ENCODE data around the gene RTF2.

DNA sequence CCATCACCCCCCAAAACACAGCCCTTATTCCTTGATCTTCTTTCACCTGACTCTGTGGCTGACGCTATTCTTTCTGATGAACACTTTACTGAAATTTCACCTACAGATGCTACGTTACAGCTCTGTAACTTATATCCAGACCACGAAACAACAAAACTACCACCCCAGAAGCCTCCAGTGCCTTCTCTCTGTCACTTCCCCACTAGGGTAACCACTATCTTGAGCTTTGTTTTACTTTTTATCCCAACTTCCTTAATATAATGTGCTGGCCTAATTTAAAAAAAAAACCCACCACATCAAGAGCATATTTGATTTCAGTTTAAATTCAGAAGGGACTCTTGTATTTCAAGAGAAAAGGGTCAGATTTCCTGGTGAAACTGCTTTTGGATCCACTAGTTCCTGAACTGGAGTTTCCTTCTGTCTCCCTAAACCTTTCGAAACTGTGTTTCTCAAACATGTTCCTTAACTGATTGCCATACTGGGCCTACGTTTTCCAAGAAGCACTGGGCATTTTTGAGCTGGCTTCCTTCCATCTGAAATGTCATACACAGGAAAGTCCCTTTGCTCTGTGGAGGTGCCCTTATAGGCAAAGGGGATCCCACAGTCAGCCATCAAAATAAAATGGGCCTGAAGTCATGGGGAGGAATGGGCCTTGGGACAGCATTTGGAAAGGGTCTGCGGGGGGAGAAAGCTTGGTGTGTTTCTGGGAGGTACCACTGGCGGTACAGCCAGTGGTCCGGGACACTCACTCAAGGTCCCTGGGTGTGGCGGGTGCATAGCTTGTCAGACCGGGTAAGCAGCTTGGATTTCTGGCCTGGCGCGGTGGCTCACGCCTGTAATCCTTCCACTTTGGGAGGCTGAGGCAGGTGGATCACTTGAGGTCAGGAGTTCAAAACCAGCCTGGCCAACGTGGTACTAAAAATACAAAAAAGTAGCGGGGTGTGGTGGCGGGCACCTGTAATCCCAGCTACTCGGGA, 25.8 kb upstream of the RTF2 start:
- TF ChIP-seq CTCF (conservative IDR thresholded peaks at IDR 0.05; ENCODE audit: low read length), result no peak
- TF ChIP-seq EZH2phosphoT487 (IDR thresholded peaks at IDR 0.05; ENCODE audit: borderline replicate concordance, low read depth, low read length), result no peak

Measured in OCI-LY7 (cell line).